ENCODE results near the gene LONP2.

- TF ChIP-seq POLR2A (IDR thresholded peaks at IDR 0.05; ENCODE audit: low read depth, low read length), result no peak
- TF ChIP-seq TAF1 (IDR thresholded peaks at IDR 0.05; ENCODE audit: borderline replicate concordance, low read depth, low read length), result no peak
- TF ChIP-seq POLR2AphosphoS5 (IDR thresholded peaks at IDR 0.05; ENCODE audit: low read depth, low read length), result no peak
Measured at GRCh38 chr16:48201515-48202201, 42.4 kb upstream of the LONP2 start.

All from GM12892 (cell line).